HEK293 (cell line): Measurements from ENCODE around the gene ZSCAN2.
"Not testable (repeated sequence)": the region's sequence is repeated elsewhere in the genome, so short reads cannot be mapped to it uniquely, and the experiment has no call there.

Source experiments
- CTCF ChIA-PET: fragments of 350-600 bp; formaldehyde crosslinking; extraction: SDS; loops from one replicate; lab custom pipeline; 2021; ENCODE audit warnings: antibody characterized with exemption; lab: Yijun Ruan, JAX
- POLR2A ChIA-PET: fragments of 300-600 bp; formaldehyde crosslinking; extraction: SDS; loops from one replicate; lab custom pipeline; 2020; ENCODE audit warnings: antibody characterized with exemption, inconsistent platforms; lab: Yijun Ruan, JAX
- H3K27ac ChIP-seq: fragments of 200-500 bp; sonication (Bioruptor generic); 2 replicates; pipeline ENCODE4 v1.5.1; 2014; ENCODE audit warnings: low read depth, low read length, control low read depth, inconsistent platforms; ENCODE audit errors: extremely low read depth
- H3K36me3 ChIP-seq, 2 experiments: fragments of 200-500 bp in 1 of 2; sonication (Bioruptor generic) in 1 of 2; 1 replicate in 1 of 2; 2 replicates in 1 of 2; pipeline ENCODE4 v1.5.1; 2014 to 2017; ENCODE audit warnings: inconsistent platforms in 2 of 2, low read length in 2 of 2; ENCODE audit not compliant: control insufficient read depth in 2 of 2, insufficient read depth in 1 of 2
- H3K4me1 ChIP-seq: fragments of 200-500 bp; sonication (Bioruptor generic); 2 replicates; pipeline ENCODE4 v1.5.1; 2014; ENCODE audit warnings: mild to moderate bottlenecking, low read length, inconsistent platforms; ENCODE audit not compliant: control insufficient read depth, insufficient read depth
- H3K4me3 ChIP-seq: 2 replicates; pipeline ENCODE4 v1.5.1; 2011; ENCODE audit warnings: low read depth, mild to moderate bottlenecking, control low read depth, low read length, moderate library complexity
- H3K9me3 ChIP-seq: fragments of 200-500 bp; sonication (Bioruptor generic); 2 replicates; pipeline ENCODE4 v1.5.1; 2014; ENCODE audit warnings: low read depth, low read length, inconsistent platforms; ENCODE audit not compliant: control insufficient read depth, insufficient read depth
- FEZF1 ChIP-seq: fragments of 450-650 bp; formaldehyde crosslinking; IDR thresholded peaks from 2 replicates; pipeline ENCODE4 v1.5.1; 2016; ENCODE audit warnings: missing biosample characterization, missing genetic modification characterization
- KLF10 ChIP-seq: fragments of 450-650 bp; IDR thresholded peaks from 2 replicates; pipeline ENCODE4 v1.5.1; 2018; ENCODE audit warnings: missing biosample characterization, mild to moderate bottlenecking, missing genetic modification characterization
- OVOL3 ChIP-seq: fragments of 450-650 bp; formaldehyde crosslinking; IDR thresholded peaks from 2 replicates; pipeline ENCODE4 v1.5.1; 2016; ENCODE audit warnings: missing biosample characterization, missing genetic modification characterization
- SCRT2 ChIP-seq: fragments of 450-650 bp; formaldehyde crosslinking; IDR thresholded peaks from 2 replicates; pipeline ENCODE4 v1.5.1; 2016; ENCODE audit warnings: missing biosample characterization, missing genetic modification characterization
- YY2 ChIP-seq: fragments of 450-650 bp; formaldehyde crosslinking; IDR thresholded peaks from 2 replicates; pipeline ENCODE4 v1.5.1; 2016; ENCODE audit warnings: missing biosample characterization, missing genetic modification characterization
- ZBTB20 ChIP-seq: fragments of 450-650 bp; formaldehyde crosslinking; IDR thresholded peaks from 2 replicates; pipeline ENCODE4 v1.5.1; 2016; ENCODE audit warnings: missing biosample characterization, missing genetic modification characterization
- ZBTB21 ChIP-seq: fragments of 450-650 bp; formaldehyde crosslinking; IDR thresholded peaks from 2 replicates; pipeline ENCODE4 v1.5.1; 2017; ENCODE audit warnings: missing biosample characterization, missing genetic modification characterization
- ZBTB6 ChIP-seq: fragments of 450-650 bp; formaldehyde crosslinking; IDR thresholded peaks from 2 replicates; pipeline ENCODE4 v1.5.1; 2017; ENCODE audit warnings: missing biosample characterization, missing genetic modification characterization
- ZBTB8A ChIP-seq: fragments of 450-650 bp; formaldehyde crosslinking; IDR thresholded peaks from 2 replicates; pipeline ENCODE4 v1.5.1; 2016; ENCODE audit warnings: missing biosample characterization, missing genetic modification characterization
- ZNF132 ChIP-seq: fragments of 450-650 bp; formaldehyde crosslinking; IDR thresholded peaks from 2 replicates; pipeline ENCODE4 v1.5.1; 2017; ENCODE audit warnings: missing biosample characterization, missing genetic modification characterization, borderline replicate concordance
- ZNF169 ChIP-seq: fragments of 450-650 bp; formaldehyde crosslinking; IDR thresholded peaks from 2 replicates; pipeline ENCODE4 v1.5.1; 2016; ENCODE audit warnings: missing biosample characterization, missing genetic modification characterization
- ZNF175 ChIP-seq: fragments of 450-650 bp; formaldehyde crosslinking; IDR thresholded peaks from 2 replicates; pipeline ENCODE4 v1.5.1; 2016; ENCODE audit warnings: missing biosample characterization, missing genetic modification characterization
- ZNF184 ChIP-seq: fragments of 450-650 bp; IDR thresholded peaks from 2 replicates; pipeline ENCODE4 v1.5.1; 2018; ENCODE audit warnings: missing biosample characterization, mild to moderate bottlenecking, missing genetic modification characterization
- ZNF24 ChIP-seq: fragments of 450-650 bp; formaldehyde crosslinking; IDR thresholded peaks from 2 replicates; pipeline ENCODE4 v1.5.1; 2016; ENCODE audit warnings: missing biosample characterization, missing genetic modification characterization
- ZNF302 ChIP-seq: fragments of 450-650 bp; formaldehyde crosslinking; IDR thresholded peaks from 2 replicates; pipeline ENCODE4 v1.5.1; 2016; ENCODE audit warnings: missing biosample characterization, missing genetic modification characterization, low read depth
- ZNF433 ChIP-seq: fragments of 450-650 bp; formaldehyde crosslinking; IDR thresholded peaks from 2 replicates; pipeline ENCODE4 v1.5.1; 2016; ENCODE audit warnings: missing biosample characterization, missing genetic modification characterization, low read depth
- ZNF555 ChIP-seq: fragments of 450-650 bp; formaldehyde crosslinking; conservative IDR thresholded peaks from 2 replicates; pipeline ENCODE4 v1.5.1; 2017; ENCODE audit warnings: missing biosample characterization, mild to moderate bottlenecking, missing genetic modification characterization, inconsistent platforms
- ZNF610 ChIP-seq: fragments of 450-650 bp; formaldehyde crosslinking; IDR thresholded peaks from 2 replicates; pipeline ENCODE4 v1.5.1; 2016; ENCODE audit warnings: missing biosample characterization, missing genetic modification characterization, borderline replicate concordance
- ZNF843 ChIP-seq: fragments of 450-650 bp; formaldehyde crosslinking; IDR thresholded peaks from 2 replicates; pipeline ENCODE4 v1.5.1; 2016; ENCODE audit warnings: missing biosample characterization, missing genetic modification characterization
- ZSCAN16 ChIP-seq: fragments of 450-650 bp; formaldehyde crosslinking; IDR thresholded peaks from 2 replicates; pipeline ENCODE4 v1.5.1; 2016; ENCODE audit warnings: missing biosample characterization, missing genetic modification characterization
- TF ChIP-seq, protein P1 (sequence below): fragments of 450-650 bp; formaldehyde crosslinking; IDR thresholded peaks from 2 replicates; pipeline ENCODE4 v1.5.1; 2016; ENCODE audit warnings: missing biosample characterization, missing genetic modification characterization
- TF ChIP-seq, protein P2 (sequence below): fragments of 450-650 bp; formaldehyde crosslinking; IDR thresholded peaks from 2 replicates; pipeline ENCODE4 v1.5.1; 2016; ENCODE audit warnings: missing biosample characterization, missing genetic modification characterization

The ZSCAN2 gene

DNA sequence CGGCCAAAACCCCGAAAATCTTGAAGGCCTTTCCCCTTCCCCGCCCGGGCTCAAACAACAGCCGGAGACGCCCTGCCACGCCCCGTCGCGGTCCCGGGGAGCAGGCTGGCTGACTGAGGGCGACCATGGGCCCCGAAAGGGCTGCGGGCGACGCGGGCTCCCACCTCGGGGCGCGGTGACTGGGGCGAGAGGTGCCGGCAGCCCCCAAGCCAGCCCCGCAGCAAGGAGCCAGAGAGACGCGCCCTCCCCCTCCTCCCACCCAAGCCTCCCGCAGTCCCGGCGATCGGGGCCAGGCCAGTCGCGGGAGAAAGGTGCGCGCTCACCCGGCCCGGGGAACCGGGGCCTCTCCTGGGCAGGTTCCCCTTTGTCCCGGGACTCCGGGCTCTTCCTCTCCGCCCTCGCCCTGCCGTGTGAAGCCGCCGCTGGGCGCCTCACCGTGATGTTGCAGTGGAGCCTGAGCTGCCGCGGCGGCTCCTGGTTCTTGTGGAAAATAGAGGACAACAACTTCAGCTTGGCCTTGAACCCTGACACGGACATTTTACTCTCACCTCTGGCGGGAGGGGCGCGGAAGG is 30.6 kb upstream of the ZSCAN2 start (continued):
- TF ChIP-seq, protein P1, sequence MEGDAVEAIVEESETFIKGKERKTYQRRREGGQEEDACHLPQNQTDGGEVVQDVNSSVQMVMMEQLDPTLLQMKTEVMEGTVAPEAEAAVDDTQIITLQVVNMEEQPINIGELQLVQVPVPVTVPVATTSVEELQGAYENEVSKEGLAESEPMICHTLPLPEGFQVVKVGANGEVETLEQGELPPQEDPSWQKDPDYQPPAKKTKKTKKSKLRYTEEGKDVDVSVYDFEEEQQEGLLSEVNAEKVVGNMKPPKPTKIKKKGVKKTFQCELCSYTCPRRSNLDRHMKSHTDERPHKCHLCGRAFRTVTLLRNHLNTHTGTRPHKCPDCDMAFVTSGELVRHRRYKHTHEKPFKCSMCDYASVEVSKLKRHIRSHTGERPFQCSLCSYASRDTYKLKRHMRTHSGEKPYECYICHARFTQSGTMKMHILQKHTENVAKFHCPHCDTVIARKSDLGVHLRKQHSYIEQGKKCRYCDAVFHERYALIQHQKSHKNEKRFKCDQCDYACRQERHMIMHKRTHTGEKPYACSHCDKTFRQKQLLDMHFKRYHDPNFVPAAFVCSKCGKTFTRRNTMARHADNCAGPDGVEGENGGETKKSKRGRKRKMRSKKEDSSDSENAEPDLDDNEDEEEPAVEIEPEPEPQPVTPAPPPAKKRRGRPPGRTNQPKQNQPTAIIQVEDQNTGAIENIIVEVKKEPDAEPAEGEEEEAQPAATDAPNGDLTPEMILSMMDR, result no peak
- TF ChIP-seq SCRT2 (tag by site-specific recombination) (peak; percentile 51; the same call in 1 of the 2 replicates), ZNF175 (tag by site-specific recombination) (no peak), ZNF610 (no peak)

DNA sequence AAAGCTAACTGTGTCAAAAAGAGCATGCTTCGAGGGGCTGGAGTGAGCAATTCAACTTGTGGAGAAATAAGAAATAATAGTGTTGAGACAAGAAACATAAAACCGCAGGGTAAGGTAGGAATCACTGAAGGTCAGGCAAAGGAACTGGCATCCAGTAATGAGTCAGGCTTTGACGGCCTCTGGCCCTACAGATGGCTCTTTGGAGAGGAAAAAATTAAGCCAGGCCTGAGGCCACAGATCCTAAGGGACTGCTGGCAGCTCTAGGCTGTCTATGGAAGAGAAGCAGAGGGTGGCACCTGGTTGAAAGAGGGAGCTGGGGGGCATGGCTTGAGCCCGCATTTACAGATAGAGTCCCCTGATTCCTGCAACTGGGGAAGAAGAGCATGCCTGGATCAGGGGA is 28.6 kb upstream of the ZSCAN2 start:
- POLR2A ChIA-PET, result interaction anchor here (0.6 to 0.7 kb wide), 2 partner anchors 487 to 742 kb away, joined by 3 to 7 read pairs; no protein-coding TSS in a partner anchor

GRCh38 chr15:84575493-84575892 is 25.3 kb upstream of the ZSCAN2 start:
- Histone ChIP-seq H3K36me3 (no peaks in the 10 kb centered on the region), H3K4me3 (no peak overlapping the region), H3K9me3 (no peaks in the 10 kb centered on the region), H3K4me1 (no peaks in the 10 kb centered on the region), H3K27ac (no peak overlapping the region)
- CTCF ChIA-PET, result interaction anchor here (0.7 to 2.6 kb wide), 3 partner anchors 12 to 24 kb away, joined by 3 to 11 read pairs (median 4); no protein-coding TSS in a partner anchor
- TF ChIP-seq ZBTB8A (tag by site-specific recombination) (no peak), ZNF169 (tag by site-specific recombination) (no peak), ZBTB6 (tag by site-specific recombination) (no peak), OVOL3 (no peak), ZNF302 (tag by site-specific recombination) (no peak), YY2 (tag by site-specific recombination) (no peak), ZBTB21 (tag by site-specific recombination) (no peak), ZNF843 (no peak), ZNF132 (tag by site-specific recombination) (no peak), ZSCAN16 (no peak), ZNF184 (tag by site-specific recombination) (no peak), ZBTB20 (tag by site-specific recombination) (no peak), ZNF433 (tag by site-specific recombination) (no peak), KLF10 (tag by site-specific recombination) (no peak), ZNF555 (no peak)
- TF ChIP-seq, protein P2, sequence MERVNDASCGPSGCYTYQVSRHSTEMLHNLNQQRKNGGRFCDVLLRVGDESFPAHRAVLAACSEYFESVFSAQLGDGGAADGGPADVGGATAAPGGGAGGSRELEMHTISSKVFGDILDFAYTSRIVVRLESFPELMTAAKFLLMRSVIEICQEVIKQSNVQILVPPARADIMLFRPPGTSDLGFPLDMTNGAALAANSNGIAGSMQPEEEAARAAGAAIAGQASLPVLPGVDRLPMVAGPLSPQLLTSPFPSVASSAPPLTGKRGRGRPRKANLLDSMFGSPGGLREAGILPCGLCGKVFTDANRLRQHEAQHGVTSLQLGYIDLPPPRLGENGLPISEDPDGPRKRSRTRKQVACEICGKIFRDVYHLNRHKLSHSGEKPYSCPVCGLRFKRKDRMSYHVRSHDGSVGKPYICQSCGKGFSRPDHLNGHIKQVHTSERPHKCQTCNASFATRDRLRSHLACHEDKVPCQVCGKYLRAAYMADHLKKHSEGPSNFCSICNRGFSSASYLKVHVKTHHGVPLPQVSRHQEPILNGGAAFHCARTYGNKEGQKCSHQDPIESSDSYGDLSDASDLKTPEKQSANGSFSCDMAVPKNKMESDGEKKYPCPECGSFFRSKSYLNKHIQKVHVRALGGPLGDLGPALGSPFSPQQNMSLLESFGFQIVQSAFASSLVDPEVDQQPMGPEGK (tag by site-specific recombination), result no peak
- POLR2A ChIA-PET, result interaction anchor here (0.6 to 0.7 kb wide), 2 partner anchors 30 to 58 kb away, joined by 4 to 6 read pairs; no protein-coding TSS in a partner anchor

More for the DNA sequence above, 28.6 kb upstream of the ZSCAN2 start:
- H3K36me3 ChIP-seq, result peaks cover 0 to 6% of the 10 kb centered on the region in 2 experiments; a peak in 1 of 3 replicates
- CTCF ChIA-PET, result interaction anchor here (0.6 to 3.1 kb wide), 4 partner anchors 9 to 438 kb away, joined by 4 to 41 read pairs (median 12); no protein-coding TSS in a partner anchor
- TF ChIP-seq FEZF1 (tag by site-specific recombination), result peak; percentile 33; the same call in 1 of the 2 replicates
- TF ChIP-seq ZNF24 (tag by site-specific recombination), result no peak
- H3K4me3 ChIP-seq, result no peak overlapping the region
- no peak overlapping the region for H3K27ac ChIP-seq
- no peaks in the 10 kb centered on the region for H3K9me3 ChIP-seq
- H3K4me1 ChIP-seq, result peaks cover 9% of the 10 kb centered on the region

GRCh38 chr15:84577891-84578290 is 22.9 kb upstream of the ZSCAN2 start:
- H3K27ac ChIP-seq, H3K4me3 ChIP-seq, POLR2A ChIA-PET, H3K4me1 ChIP-seq, H3K9me3 ChIP-seq, H3K36me3 ChIP-seq: not testable (repeated sequence)
- CTCF ChIA-PET, result interaction anchor here (1.2 to 1.8 kb wide), 4 partner anchors 9 to 403 kb away, joined by 3 read pairs; partner anchors contain the start of gene NMB
